Mesendoderm (in vitro differentiated cells): ENCODE data around the gene STX11.
A peak's percentile ranks its signal among the peaks of the same experiment; 100 is the strongest.

Source experiments
- DNase-seq: peaks from one replicate; pipeline ENCODE4 v3.0.0; 2013
- H2AK5ac ChIP-seq: 2 replicates; pipeline ENCODE4 v1.6.1; 2013; ENCODE audit warnings: low read length, inconsistent platforms
- H2BK120ac ChIP-seq: 2 replicates; pipeline ENCODE4 v1.6.1; 2013; ENCODE audit warnings: low read depth, mild to moderate bottlenecking, low read length, moderate library complexity, mixed read lengths
- H2BK15ac ChIP-seq: replicated peaks from 2 replicates; pipeline ENCODE4 v1.6.1; 2013; ENCODE audit warnings: low read depth, mild to moderate bottlenecking, moderate library complexity
- H2BK5ac ChIP-seq: 2 replicates; pipeline ENCODE4 v1.6.1; 2013; ENCODE audit warnings: low read length, inconsistent platforms
- H3K18ac ChIP-seq: 2 replicates; pipeline ENCODE4 v1.6.1; 2013; ENCODE audit warnings: mild to moderate bottlenecking, low read length, mixed read lengths
- H3K23ac ChIP-seq: one replicate; pipeline ENCODE4 v1.6.1; 2013; ENCODE audit warnings: low read length
- H3K27ac ChIP-seq: 2 replicates; pipeline ENCODE4 v1.5.1; 2013; ENCODE audit warnings: low read depth, mild to moderate bottlenecking, inconsistent platforms, low read length, moderate library complexity
- H3K27me3 ChIP-seq: 2 replicates; pipeline ENCODE4 v1.6.1; 2013; ENCODE audit warnings: low read length, control low read depth, mild to moderate bottlenecking, inconsistent platforms; ENCODE audit not compliant: insufficient read depth, poor library complexity
- H3K36me3 ChIP-seq: 2 replicates; pipeline ENCODE4 v1.6.1; 2013; ENCODE audit warnings: low read length, inconsistent platforms; ENCODE audit not compliant: control insufficient read depth, insufficient read depth
- H3K4ac ChIP-seq: one replicate; pipeline ENCODE4 v1.6.1; 2013; ENCODE audit warnings: low read depth, mild to moderate bottlenecking, low read length, moderate library complexity
- H3K4me1 ChIP-seq: 2 replicates; pipeline ENCODE4 v1.6.1; 2013; ENCODE audit warnings: low read depth, low read length, inconsistent platforms; ENCODE audit not compliant: control insufficient read depth
- H3K4me2 ChIP-seq: 2 replicates; pipeline ENCODE4 v1.6.1; 2013; ENCODE audit warnings: low read length
- H3K4me3 ChIP-seq: 2 replicates; pipeline ENCODE4 v1.5.1; 2013; ENCODE audit warnings: mild to moderate bottlenecking, low read length
- H3K56ac ChIP-seq: one replicate; pipeline ENCODE4 v1.6.1; 2013; ENCODE audit warnings: low read length
- H3K79me1 ChIP-seq: 2 replicates; pipeline ENCODE4 v1.6.1; 2013; ENCODE audit warnings: low read length, inconsistent platforms
- H3K79me2 ChIP-seq: 2 replicates; pipeline ENCODE4 v1.6.1; 2013; ENCODE audit warnings: mild to moderate bottlenecking, low read length; ENCODE audit not compliant: control insufficient read depth, insufficient read depth
- H3K9ac ChIP-seq: 2 replicates; pipeline ENCODE4 v1.6.1; 2013; ENCODE audit warnings: low read length, inconsistent platforms
- H4K5ac ChIP-seq: one replicate; pipeline ENCODE4 v1.6.1; 2013; ENCODE audit warnings: low read length
- H4K8ac ChIP-seq: one replicate; pipeline ENCODE4 v1.6.1; 2013; ENCODE audit warnings: low read depth, mild to moderate bottlenecking, control low read depth, low read length, moderate library complexity
- WGBS: extraction: QIAGEN DNeasy Blood & Tissue Kit; methylation state at CpG from one replicate; pipeline ENCODE4 v1.1.7; 2013; ENCODE audit warnings: low lambda C conversion rate, missing lambda C conversion rate; ENCODE audit not compliant: insufficient coverage; ENCODE audit errors: extremely low coverage; 5-methylcytosine and 5-hydroxymethylcytosine counted together

The STX11 gene

DNA sequence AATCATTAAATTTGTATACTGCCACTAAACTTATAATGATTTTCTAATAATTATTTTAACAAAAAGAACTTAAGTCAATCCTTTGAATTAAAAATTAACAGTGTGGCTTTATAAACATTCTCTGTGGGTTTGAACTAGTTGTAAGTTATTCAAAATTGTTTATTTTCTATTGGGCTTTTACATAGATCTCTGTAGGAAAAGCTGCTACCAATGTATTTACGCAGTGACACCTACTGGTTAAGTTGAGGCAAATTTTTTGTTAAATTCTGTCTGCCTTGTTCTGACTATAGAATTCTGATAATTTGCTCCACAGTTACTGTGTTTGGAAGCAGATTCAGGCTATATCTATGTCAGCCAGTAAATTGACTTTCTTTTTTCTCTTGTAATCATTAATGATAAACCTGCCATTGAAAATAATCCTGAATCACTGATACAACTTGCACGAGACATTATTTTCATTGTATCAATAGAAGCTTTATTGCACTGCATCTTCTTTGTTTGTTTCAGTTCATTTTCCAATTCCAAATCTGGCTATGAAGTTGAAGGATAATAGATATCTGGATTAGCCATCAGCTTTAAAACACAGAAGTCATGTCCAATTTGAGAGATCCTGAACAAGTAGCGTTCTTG is 68.9 kb downstream of the STX11 start:
- Histone ChIP-seq H3K79me2 (no peaks in the 10 kb centered on the region), H3K27ac (no peak overlapping the region), H4K8ac (no peak overlapping the region), H3K4me3 (no peak overlapping the region), H3K4ac (no peak overlapping the region), H3K27me3 (no peaks in the 10 kb centered on the region), H3K9ac (no peak overlapping the region), H3K23ac (no peak overlapping the region), H2BK120ac (no peak overlapping the region), H2BK5ac (no peak overlapping the region), H3K36me3 (no peaks in the 10 kb centered on the region), H3K4me1 (no peaks in the 10 kb centered on the region), H3K18ac (no peak overlapping the region), H2AK5ac (no peak overlapping the region), H3K4me2 (no peak overlapping the region), H3K79me1 (no peaks in the 10 kb centered on the region), H3K56ac (no peak overlapping the region), H2BK15ac (no peak overlapping the region), H4K5ac (no peak overlapping the region)
- DNase-seq, result peak; percentile 55
- WGBS, result no CpG with 5 or more reads among the region's 3 CpGs

DNA sequence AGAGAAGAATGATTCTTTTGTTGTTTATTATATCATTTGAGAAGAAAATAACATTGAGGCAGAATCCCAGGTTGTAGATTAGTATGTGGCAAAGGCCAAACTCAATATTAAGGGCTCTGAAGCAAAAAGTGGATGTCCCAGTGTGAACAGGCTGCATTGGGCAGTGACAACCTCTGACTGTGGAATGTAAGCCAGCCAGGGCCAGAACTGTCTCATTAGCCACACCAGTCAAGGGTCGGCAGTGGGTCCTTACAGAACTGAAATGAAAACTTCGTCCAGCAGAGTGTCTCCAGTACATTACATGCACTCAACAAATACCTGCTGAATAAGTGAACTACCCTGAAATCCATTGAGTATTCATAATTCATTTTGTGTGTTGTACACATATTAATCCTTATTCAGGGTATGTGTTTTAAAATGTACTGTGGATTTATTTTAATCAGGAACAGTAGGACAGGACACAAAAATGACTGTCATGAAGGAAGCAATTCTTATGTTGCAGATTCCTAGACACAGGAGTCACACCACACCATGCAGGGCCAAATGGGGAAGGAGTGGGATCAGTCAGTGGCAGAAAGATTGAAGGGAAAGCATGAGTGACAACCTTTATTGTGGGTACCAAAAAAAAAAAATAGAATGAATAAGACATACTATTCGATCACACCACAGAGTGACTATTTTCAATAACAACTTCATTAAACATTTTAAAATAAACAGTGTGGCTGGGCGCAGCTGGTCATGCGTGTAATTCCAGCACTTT is 69.9 kb downstream of the STX11 start:
- H2BK15ac ChIP-seq, result no peak overlapping the region

DNA sequence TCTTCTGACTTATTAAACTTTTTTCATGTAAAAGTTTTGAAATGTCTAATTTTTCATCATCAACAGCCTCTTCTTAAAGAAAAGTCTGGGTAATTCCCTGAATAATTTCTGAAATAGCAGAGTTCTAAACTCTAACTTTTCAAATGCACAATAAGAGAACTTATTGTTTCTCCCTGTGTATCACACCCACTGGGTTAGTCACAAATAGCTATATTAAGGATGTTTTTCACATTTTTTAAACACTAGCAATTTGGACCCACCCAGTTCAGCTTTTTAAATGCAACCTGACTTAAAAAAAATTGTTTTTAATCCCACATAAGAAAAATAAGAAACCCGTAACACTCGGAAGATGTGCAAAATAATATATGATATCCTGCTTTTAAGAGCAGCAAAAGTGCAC is 73.4 kb downstream of the STX11 start:
- Histone ChIP-seq H2BK15ac (no peak overlapping the region), H3K36me3 (no peaks in the 10 kb centered on the region), H4K8ac (no peak overlapping the region), H3K9ac (no peak overlapping the region), H4K5ac (no peak overlapping the region), H3K23ac (no peak overlapping the region), H3K79me2 (no peaks in the 10 kb centered on the region), H3K27me3 (no peaks in the 10 kb centered on the region), H2AK5ac (no peak overlapping the region), H3K4me3 (no peak overlapping the region), H3K4me2 (no peak overlapping the region), H3K4me1 (no peaks in the 10 kb centered on the region), H3K79me1 (no peaks in the 10 kb centered on the region), H3K27ac (no peak overlapping the region), H3K56ac (no peak overlapping the region), H3K4ac (no peak overlapping the region), H3K18ac (no peak overlapping the region), H2BK5ac (no peak overlapping the region), H2BK120ac (no peak overlapping the region)
- no CpG with 5 or more reads among the region's 2 CpGs for WGBS
- no peak for DNase-seq

More for the DNA sequence above, 69.9 kb downstream of the STX11 start:
- DNase-seq, result no peak
- H4K8ac ChIP-seq, result no peak overlapping the region
- H3K18ac ChIP-seq, result no peak overlapping the region
- no peak overlapping the region for H3K23ac ChIP-seq
- H2BK5ac ChIP-seq, result no peak overlapping the region
- WGBS, result no CpG with 5 or more reads among the region's 5 CpGs
- no peak overlapping the region for H3K4ac ChIP-seq
- no peaks in the 10 kb centered on the region for H3K4me1 ChIP-seq
- no peak overlapping the region for H2BK120ac ChIP-seq
- no peak overlapping the region for H2AK5ac ChIP-seq
- H3K56ac ChIP-seq, result no peak overlapping the region
- H3K9ac ChIP-seq, result no peak overlapping the region
- H4K5ac ChIP-seq, result no peak overlapping the region
- H3K4me2 ChIP-seq, result no peak overlapping the region
- no peak overlapping the region for H3K4me3 ChIP-seq
- no peaks in the 10 kb centered on the region for H3K79me1 ChIP-seq
- no peaks in the 10 kb centered on the region for H3K36me3 ChIP-seq
- no peaks in the 10 kb centered on the region for H3K27me3 ChIP-seq
- H3K27ac ChIP-seq, result no peak overlapping the region
- H3K79me2 ChIP-seq, result no peaks in the 10 kb centered on the region

DNA sequence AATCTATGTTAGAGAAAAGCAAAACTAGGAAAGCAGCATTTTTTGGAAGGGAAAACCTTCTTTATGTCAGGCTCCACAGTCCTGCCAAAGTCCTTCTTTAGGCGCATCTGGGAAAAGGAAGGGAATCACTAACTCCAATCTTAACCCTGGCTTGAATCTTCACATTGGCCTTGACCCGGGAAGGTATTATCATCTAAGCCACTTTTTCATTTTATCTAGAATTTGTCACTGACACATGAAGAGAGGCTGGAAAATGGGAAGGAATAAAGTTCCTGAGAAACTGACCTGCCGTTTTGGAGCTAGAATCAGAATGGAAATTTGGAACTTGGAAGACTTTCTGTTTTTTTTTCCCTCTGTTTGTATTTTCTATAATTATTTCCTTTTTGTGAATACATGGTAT is 81.4 kb downstream of the STX11 start:
- H3K4me1 ChIP-seq, result no peaks in the 10 kb centered on the region

DNA sequence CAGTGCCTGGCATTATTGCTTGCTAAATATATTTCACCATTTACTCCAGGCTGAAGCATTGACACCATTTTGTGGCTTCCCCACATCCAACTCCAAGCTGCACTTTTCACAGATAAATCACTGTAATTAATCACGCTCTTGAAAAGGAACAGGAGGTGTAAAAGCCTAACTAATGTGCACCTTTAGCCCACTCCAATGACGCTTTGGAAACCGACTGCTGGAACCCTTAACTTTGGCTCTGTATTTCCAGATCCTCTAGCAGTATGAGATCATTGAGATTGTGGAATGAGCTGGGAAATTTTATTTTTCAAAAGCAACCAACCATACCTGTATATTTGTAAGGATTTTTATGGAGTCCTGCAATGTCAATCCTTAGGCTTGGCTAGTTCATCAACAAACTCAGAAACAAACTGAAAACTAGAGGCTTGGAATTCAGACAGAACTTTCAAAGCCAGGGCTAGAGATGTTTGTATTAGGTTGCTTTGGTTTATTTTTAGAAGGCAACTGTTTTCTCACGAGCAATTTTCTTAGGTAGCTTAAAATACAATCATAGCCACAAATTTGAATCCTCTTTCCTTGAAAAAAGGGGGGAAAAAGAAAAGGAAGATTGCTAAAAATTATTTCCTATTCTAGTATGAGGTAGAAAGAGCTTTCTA is 82.0 kb downstream of the STX11 start:
- H2AK5ac ChIP-seq, result no peak overlapping the region
- H2BK120ac ChIP-seq, result no peak overlapping the region
- WGBS, result no CpG with 5 or more reads among the region's 4 CpGs
- H3K18ac ChIP-seq, result no peak overlapping the region
- H2BK5ac ChIP-seq, result no peak overlapping the region
- H3K23ac ChIP-seq, result no peak overlapping the region
- H3K27ac ChIP-seq, result no peak overlapping the region
- H3K36me3 ChIP-seq, result no peaks in the 10 kb centered on the region
- no peak overlapping the region for H3K4me3 ChIP-seq
- H4K5ac ChIP-seq, result no peak overlapping the region
- no peak overlapping the region for H4K8ac ChIP-seq
- no peaks in the 10 kb centered on the region for H3K4me1 ChIP-seq
- H3K56ac ChIP-seq, result no peak overlapping the region
- H3K79me2 ChIP-seq, result no peaks in the 10 kb centered on the region
- H3K9ac ChIP-seq, result no peak overlapping the region
- no peak overlapping the region for H3K4ac ChIP-seq
- no peak overlapping the region for H2BK15ac ChIP-seq
- DNase-seq, result no peak
- H3K79me1 ChIP-seq, result no peaks in the 10 kb centered on the region
- no peaks in the 10 kb centered on the region for H3K27me3 ChIP-seq
- H3K4me2 ChIP-seq, result no peak overlapping the region

More for the DNA sequence above, 81.4 kb downstream of the STX11 start:
- no peak overlapping the region for H3K4me3 ChIP-seq
- no peak overlapping the region for H3K27ac ChIP-seq
- H3K4ac ChIP-seq, result no peak overlapping the region
- H4K5ac ChIP-seq, result no peak overlapping the region
- H2AK5ac ChIP-seq, result no peak overlapping the region
- no peaks in the 10 kb centered on the region for H3K27me3 ChIP-seq
- no peak overlapping the region for H3K9ac ChIP-seq
- no peaks in the 10 kb centered on the region for H3K79me2 ChIP-seq
- H2BK15ac ChIP-seq, result no peak overlapping the region
- H3K18ac ChIP-seq, result no peak overlapping the region
- no peaks in the 10 kb centered on the region for H3K36me3 ChIP-seq
- H2BK120ac ChIP-seq, result no peak overlapping the region
- H3K56ac ChIP-seq, result no peak overlapping the region
- no CpG with 5 or more reads among the region's 3 CpGs for WGBS
- DNase-seq, result no peak
- H3K4me2 ChIP-seq, result no peak overlapping the region
- H4K8ac ChIP-seq, result no peak overlapping the region
- no peak overlapping the region for H3K23ac ChIP-seq
- no peaks in the 10 kb centered on the region for H3K79me1 ChIP-seq
- no peak overlapping the region for H2BK5ac ChIP-seq
